Uterus (tissue), 4 donors: Measurements from ENCODE around the gene LRRC75B. TPM values are rescaled to one million over a fixed set of nuclear protein-coding genes. Genes with fewer than 3 reads are reported as not detected.

ENCODE experiments used
- DNase-seq, 2 donors: peaks; one replicate each; pipeline ENCODE4 v3.0.0-alpha.2; 2019 to 2020
- H3K27ac ChIP-seq, 2 donors: fragments of 200-600 bp; sonication (generic); 1 replicate in 1 of 2; 2 replicates in 1 of 2; pipeline ENCODE4 v1.5.1; 2016 to 2018
- H3K27me3 ChIP-seq, 2 donors: fragments of 200-600 bp; sonication (generic); one replicate each; pipeline ENCODE4 v1.5.1; 2018 to 2019; ENCODE audit warnings: control low read depth in 1 of 2
- H3K36me3 ChIP-seq, 2 donors: fragments of 200-600 bp; sonication (generic); one replicate each; pipeline ENCODE4 v1.5.1; 2019; ENCODE audit warnings: control low read depth in 1 of 2
- H3K4me1 ChIP-seq, 2 donors: fragments of 200-600 bp; sonication (generic); one replicate each; pipeline ENCODE4 v1.5.1; 2018 to 2019; ENCODE audit warnings: control low read depth in 1 of 2
- H3K4me3 ChIP-seq, 2 donors: fragments of 200-600 bp; sonication (generic); 1 replicate in 1 of 2; 2 replicates in 1 of 2; pipeline ENCODE4 v1.5.1; 2018 to 2019; ENCODE audit warnings: mild to moderate bottlenecking in 1 of 2
- H3K9me3 ChIP-seq, 2 donors: fragments of 200-600 bp; sonication (generic); one replicate each; pipeline ENCODE4 v1.5.1; 2019; ENCODE audit warnings: control low read depth in 1 of 2
- CTCF ChIP-seq, 4 experiments: fragments of 200-600 bp in 2 of 4; fragments of 450-650 bp in 2 of 4; sonication (generic) in 2 of 4; IDR thresholded peaks; one replicate each; pipeline ENCODE4 v1.5.1; 2016 to 2019; ENCODE audit warnings: antibody characterized with exemption in 4 of 4, mild to moderate bottlenecking in 2 of 4, moderate library complexity in 1 of 4
- POLR2A ChIP-seq, 2 donors: fragments of 450-650 bp; IDR thresholded peaks; one replicate each; pipeline ENCODE4 v1.6.1; 2016; ENCODE audit warnings: antibody characterized with exemption in 2 of 2, mild to moderate bottlenecking in 1 of 2, moderate library complexity in 1 of 2
- intact Hi-C: fragments of 100-400 bp; cut with DNase I; formaldehyde crosslinking; loops from one replicate; pipeline ENCODE4 v1.15.1; 2023; ENCODE audit warnings: low total_unique reads
- total RNA-seq, 4 donors: library from RNA; depleted of rRNA in 3 of 4; stranded (reverse); fragments of >200 nt in 3 of 4; gene quantifications; one replicate each; pipeline versions ENCODE4 v1.1.0 to v1.2.4, GENCODE V29; 2014 to 2023
- donor health status: DM: yes; HTN: yes; CAD: no.

The LRRC75B gene
- total RNA-seq, 4 donors from 2014 or later = 0.88 to 16.2 (median 8.2) TPM

DNA sequence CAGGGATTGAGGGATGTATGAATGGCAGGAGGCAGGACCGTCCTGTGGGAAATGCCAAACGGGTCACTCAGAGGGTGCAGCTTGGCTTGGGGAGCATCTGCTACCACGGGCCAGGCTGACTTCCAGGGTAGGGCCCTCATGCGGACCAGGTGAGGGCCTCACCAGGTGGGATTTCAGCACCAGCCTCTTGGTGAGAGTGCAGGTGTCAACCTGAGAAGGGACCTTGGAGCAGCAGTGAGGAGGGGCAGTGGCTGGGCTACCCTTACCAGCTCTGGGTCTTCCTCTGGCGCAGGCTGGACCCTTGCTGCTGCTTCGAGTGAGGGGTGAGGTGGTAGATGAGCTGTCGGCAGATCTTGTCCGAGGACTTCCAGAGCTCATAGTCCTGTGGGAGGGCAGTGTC lies 4.9 kb downstream of the LRRC75B start:
- Histone ChIP-seq H3K4me3 (no peak overlapping the region), H3K9me3 (no peaks in the 10 kb centered on the region), H3K36me3 (no peaks in the 10 kb centered on the region), H3K27ac (no peak overlapping the region), H3K4me1 (no peaks in the 10 kb centered on the region), H3K27me3 (no peaks in the 10 kb centered on the region)
- no peak for DNase-seq
- no peak for TF ChIP-seq POLR2A (IDR thresholded peaks at IDR 0.05)
- no peak for TF ChIP-seq CTCF (IDR thresholded peaks at IDR 0.05)
- intact Hi-C loops = no loop called here

DNA sequence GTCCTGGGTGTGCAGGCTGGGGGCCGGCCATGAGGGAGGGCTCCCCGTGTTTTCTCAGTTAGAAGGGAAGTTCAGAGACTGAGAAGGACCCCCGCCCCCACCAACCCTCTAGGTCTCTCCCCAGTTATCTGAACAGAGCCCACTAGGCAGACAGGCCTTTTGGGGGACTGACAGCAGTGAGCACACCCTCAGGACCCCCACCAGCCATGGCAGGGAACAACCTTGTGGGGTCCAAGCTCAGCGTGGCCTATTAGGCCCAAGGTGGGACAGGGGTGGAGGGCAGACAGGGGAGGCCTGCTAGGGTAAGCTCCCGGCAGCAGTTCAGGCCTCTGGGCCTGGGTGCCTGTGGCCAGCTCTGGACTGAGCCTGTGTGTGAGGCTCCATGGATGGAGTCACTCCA lies 5.6 kb downstream of the LRRC75B start:
- Histone ChIP-seq H3K9me3 (no peaks in the 10 kb centered on the region), H3K4me1 (no peaks in the 10 kb centered on the region), H3K36me3 (no peaks in the 10 kb centered on the region), H3K27me3 (no peaks in the 10 kb centered on the region), H3K27ac (no peak overlapping the region), H3K4me3 (no peak overlapping the region)
- intact Hi-C loops = no loop called here
- DNase-seq = no peak
- TF ChIP-seq CTCF (IDR thresholded peaks at IDR 0.05) (no peak), POLR2A (IDR thresholded peaks at IDR 0.05) (no peak)

- DNase-seq = no peak
- H3K4me3 ChIP-seq = no peak overlapping the region
- no peak for TF ChIP-seq POLR2A (IDR thresholded peaks at IDR 0.05)
- no peak for TF ChIP-seq CTCF (IDR thresholded peaks at IDR 0.05)
Observed at GRCh38 chr22:24585927-24586546, 6.8 kb downstream of the LRRC75B start.

GRCh38 chr22:24585461-24585860 lies 7.4 kb downstream of the LRRC75B start:
- H3K4me1 ChIP-seq = no peaks in the 10 kb centered on the region
- H3K27ac ChIP-seq = no peak overlapping the region
- no peaks in the 10 kb centered on the region for H3K36me3 ChIP-seq
- no peaks in the 10 kb centered on the region for H3K9me3 ChIP-seq
- no peak for TF ChIP-seq CTCF (IDR thresholded peaks at IDR 0.05)
- TF ChIP-seq POLR2A (IDR thresholded peaks at IDR 0.05) = no peak
- intact Hi-C loops = no loop called here
- no peak overlapping the region for H3K4me3 ChIP-seq
- no peak for DNase-seq
- H3K27me3 ChIP-seq = no peaks in the 10 kb centered on the region

More at GRCh38 chr22:24585927-24586546, 6.8 kb downstream of the LRRC75B start:
- intact Hi-C loops = no loop called here
- Histone ChIP-seq H3K36me3 (no peaks in the 10 kb centered on the region), H3K27me3 (no peaks in the 10 kb centered on the region), H3K27ac (no peak overlapping the region), H3K4me1 (no peaks in the 10 kb centered on the region), H3K9me3 (no peaks in the 10 kb centered on the region)

DNA sequence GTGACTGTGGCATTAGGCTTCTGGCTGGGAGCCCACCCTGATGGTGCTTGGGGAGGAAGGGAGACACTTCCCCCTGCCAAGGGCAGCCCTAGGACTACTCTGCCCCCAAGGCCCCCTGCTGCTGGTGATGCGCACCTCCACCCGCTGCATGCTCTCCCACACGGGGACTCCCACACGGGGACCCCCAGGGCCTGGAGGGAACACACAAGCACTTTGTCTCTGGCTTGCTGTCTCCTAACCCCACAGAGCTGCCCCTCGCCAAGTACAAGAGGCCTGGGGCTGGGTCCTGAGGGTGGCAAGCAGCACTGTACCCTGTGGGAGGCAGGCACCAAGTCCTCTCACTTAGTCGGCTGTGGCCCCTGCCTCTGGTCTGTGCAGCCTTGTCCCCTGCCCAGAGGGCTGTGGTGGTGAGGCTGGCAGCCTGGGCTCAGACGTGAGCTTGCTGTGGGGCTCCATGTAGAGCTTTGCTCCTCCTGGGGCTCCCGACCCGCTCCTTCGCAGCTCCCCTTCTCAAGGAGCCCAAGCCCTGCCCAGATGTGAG lies 7.9 kb downstream of the LRRC75B start:
- TF ChIP-seq CTCF (IDR thresholded peaks at IDR 0.05) (no peak), POLR2A (IDR thresholded peaks at IDR 0.05) (no peak)
- intact Hi-C loops = no loop called here
- H3K4me3 ChIP-seq = no peak overlapping the region
- no peaks in the 10 kb centered on the region for H3K36me3 ChIP-seq
- H3K27me3 ChIP-seq = no peaks in the 10 kb centered on the region
- H3K9me3 ChIP-seq = no peaks in the 10 kb centered on the region
- H3K4me1 ChIP-seq = no peaks in the 10 kb centered on the region
- DNase-seq = no peak
- peak overlapping the region in 1 of 2 donors; percentile 75 for H3K27ac ChIP-seq
